HG03159 (cell line): ENCODE data around the gene ACSL4.

Source experiments
- ATAC-seq: cut with Tn5 transposase; IDR thresholded peaks from one replicate; pipeline ENCODE4 v1.9.1; 2021; ENCODE audit warnings: mild to moderate bottlenecking, moderate library complexity; ENCODE audit not compliant: unreplicated experiment

ACSL4 gene

DNA sequence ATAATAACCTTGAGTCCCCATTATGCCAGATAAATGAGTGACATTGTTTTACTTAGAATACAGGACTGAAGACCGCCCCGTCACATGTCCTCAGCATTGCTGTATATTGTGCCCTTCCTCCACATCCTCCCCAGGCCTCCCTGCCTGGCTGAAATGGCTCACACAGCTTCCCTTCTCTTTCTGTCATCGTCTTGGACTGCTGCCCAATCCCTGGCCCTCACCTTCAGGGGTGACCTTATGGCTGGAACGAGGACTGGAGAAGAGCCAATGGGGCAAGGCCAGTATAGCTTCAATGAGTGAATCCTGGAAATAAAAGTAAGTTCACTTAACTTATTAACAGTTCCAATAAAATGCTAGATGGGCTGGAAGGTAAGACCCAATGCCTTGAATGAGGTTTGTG is 110.8 kb downstream of the ACSL4 start:
- ATAC-seq: no peak

DNA sequence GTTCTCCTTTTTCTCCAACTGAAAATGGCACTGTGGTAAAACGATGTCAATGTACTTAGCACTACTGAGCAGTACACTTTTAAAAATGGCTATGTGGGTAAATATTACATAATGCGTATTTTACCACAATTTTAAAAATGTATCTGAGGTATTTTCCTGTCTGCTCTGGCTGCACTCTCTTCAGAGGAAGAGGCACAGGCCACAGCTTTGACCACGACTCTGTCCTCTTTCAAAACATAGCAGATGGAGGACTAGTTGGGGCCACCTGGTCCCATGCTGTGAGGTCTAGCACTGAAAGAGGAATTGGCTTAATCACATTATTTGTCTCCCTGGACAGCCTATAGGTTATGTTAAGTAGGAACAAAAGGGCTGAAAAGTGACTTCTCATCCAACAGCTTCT is 113.3 kb downstream of the ACSL4 start:
- no peak for ATAC-seq

DNA sequence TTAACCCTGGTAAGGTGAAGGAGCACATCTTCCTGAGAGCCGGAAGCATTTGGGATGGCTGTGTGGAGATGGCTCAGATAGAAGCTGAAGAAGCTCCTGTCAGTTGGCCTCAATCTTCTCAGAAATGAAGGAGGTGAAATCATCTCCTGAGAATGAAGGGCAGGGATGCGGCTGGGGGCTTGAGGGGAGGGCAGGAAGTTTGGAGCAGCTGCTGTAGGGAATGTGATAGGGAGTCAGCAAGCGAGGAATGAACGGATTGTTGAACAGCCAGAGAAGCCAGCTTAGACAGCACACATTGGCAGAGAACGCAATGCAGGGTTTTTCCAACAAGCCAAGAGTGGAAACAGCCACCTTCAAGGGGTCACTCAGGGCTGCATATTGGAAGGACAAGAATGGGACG is 118.1 kb downstream of the ACSL4 start:
- ATAC-seq: no peak

DNA sequence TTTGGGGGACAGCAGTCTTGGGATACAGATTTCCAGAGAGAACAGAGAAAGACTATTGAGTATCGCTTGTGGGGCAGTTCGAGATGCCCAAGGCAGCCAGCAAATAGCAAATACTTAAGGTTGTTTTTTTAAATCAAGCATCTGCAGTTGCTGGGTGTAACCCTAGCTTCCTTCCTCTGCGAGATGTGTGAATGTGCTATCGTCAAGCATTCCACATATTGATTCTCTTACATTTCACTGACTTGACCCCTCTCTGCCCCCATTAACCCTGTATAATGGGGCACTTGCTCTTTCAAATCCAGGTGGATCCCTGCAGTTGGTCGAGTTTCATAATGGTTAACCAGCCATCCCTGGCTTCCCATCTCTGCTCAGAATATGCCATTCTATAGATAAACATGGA is 131.6 kb downstream of the ACSL4 start:
- no peak for ATAC-seq

DNA sequence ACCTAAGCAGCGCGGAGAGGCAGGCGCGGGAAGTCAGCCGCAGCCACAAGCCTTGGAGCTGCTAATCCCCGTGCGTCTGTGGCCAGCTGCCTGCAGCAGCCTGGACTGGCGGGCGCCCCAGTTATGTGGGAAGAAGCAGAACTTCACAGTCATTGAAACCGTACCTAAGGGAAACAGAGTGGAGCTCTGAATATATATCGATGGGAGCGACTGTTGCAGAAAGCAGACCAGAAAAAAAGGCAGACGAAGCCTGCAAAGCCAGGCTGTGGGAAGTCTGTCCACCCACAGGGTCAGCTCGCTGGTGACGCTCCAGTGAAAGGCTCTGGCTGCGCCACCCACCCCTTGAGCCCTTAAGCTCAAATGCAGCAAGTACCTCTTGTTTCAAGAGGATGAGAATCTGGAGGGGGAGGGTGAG is 132.8 kb downstream of the ACSL4 start:
- ATAC-seq: no peak

DNA sequence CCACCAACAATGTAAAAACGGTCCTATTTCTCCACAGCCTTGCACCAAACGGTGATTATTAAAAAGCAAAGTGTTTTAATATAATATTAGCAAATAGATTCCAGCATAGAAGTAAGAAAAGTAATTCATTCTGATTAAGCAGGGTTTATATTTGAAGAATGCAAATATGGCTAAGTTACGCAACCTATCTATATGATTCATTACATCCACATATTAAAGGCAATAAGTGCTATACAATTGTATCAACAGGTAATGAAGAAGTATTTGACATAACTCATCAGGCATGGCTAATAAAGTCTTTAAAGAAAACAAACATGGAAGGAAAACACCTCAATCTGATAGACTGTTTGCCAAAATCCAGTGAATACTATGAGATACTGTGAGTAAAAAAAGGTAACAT is 137.0 kb downstream of the ACSL4 start:
- ATAC-seq: no peak
